ENCODE measurements around the gene RER1.

The RER1 gene

GRCh38 chr1:2354511-2355372 is 36.9 kb upstream of the RER1 start:
- no peak for DNase-seq

DNA sequence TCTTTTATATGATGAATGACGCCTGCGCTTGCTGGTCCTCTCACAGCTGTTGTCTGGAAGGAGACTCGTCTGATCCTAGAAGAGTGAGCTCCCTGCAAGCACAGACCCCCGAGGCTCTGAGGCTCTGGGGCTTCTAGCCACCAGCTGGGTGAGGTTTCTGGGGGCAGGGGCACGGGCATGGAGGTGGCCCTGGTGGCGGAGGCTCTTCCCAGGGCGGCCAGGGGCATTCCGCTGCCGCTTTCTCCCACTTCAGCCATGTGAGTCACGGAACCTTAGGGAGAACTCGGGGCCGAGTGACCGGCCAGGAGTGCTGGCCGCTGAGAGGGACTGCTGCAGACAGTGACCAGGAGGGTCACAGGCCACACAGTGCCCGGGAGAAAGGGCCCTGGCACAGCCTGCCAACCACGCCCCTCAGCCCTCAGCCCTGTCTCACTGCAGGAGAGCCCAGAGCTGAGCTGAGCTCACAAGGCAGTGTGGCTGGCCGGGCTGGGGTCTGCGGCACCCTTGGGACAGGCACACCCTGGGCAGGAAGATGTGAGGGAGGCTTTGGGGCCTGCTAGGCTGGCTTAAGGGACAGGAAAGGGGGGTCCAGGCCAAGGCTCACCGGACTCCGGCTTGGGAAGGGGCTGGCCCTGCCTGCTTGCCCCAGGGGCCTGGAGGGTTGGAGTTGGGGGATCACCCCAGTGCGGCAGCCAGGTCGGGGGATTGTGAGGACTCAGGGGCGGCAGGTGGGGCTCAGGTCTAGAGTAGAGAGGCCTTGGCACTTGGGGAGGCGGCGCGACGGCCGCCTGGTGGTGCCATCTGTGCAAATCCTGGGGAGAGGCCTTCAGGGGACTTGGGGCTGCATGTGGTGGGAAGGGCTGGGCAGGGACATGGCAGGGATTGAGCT is 36.0 kb upstream of the RER1 start:
- no peak for DNase-seq

DNA sequence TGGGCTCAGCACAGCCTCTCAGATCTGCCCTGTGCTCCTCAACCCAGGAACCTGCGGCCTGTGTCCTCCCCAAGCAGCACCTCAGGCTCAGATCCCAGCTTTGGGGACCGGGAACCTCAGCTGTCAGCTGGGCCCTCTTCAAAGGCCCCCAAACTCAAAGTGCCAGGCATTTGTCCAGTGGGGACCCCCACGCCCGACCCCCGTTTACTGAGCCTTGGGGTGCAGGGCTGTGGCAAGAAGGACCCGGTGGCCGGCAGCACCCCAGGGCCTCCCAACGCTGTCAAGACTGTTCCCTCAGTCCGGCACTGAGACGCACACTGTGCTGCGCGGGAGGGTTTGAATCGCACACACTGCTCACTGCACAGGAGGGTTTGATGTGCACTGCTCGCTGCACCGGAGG is 35.2 kb upstream of the RER1 start:
- DNase-seq: no peak

- DNase-seq: no peak
Measured at GRCh38 chr1:2356911-2357845, 34.5 kb upstream of the RER1 start.

- DNase-seq: no peak
Measured at GRCh38 chr1:2358072-2358471, 33.6 kb upstream of the RER1 start.

DNA sequence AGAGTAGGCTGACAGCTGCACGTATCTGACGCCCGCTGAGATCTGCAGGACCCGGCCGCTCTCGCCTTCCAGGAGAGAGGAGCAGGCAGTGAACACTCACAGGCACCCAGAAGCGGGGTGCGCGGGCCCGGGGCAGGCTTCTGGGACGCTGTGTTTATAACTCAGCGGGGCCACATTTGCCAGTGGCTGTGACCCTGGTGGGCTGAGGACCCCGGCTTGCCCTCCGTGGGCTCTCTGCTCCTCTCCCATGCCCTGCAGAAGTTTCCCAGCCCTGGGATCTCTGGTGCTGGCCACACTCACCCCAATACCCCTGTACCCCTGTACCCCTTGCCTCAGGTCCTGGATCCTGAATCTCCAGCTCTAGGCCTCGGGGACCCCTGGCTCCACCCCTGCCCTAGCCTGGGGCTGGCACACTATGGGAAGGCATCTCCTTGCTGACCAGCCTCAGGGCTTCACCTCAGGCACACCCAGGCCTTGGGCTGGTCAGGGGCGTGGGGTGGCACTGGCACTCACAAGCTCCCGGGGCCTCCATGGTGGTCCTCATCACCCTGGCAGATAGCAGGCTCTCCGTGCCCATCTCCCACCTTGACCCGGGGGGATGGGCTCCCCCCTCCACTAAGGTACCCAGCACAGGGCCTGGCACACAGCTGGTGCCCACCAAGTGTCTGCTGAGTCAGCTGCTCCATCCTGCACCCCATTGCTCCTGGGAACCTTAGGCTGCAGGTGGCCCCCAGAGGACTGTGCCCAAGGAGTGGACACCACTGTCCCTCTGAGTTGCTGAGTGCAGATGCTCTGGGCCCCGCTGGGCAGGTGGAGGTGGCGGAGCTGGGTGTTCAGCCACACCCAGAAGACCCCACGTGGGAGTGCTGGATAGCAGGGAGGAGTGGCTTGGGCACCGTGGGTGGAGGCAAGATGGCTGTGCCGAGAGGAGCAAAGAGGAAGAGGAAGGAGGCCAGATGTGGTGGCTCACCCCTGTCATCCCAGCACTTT is 32.7 kb upstream of the RER1 start:
- no peak for DNase-seq

- no peak for DNase-seq
Measured at GRCh38 chr1:2360588-2361364, 30.9 kb upstream of the RER1 start.

GRCh38 chr1:2363847-2364513 is 27.7 kb upstream of the RER1 start:
- DNase-seq: no peak

GRCh38 chr1:2368053-2368744 is 23.4 kb upstream of the RER1 start:
- no peak for DNase-seq

DNA sequence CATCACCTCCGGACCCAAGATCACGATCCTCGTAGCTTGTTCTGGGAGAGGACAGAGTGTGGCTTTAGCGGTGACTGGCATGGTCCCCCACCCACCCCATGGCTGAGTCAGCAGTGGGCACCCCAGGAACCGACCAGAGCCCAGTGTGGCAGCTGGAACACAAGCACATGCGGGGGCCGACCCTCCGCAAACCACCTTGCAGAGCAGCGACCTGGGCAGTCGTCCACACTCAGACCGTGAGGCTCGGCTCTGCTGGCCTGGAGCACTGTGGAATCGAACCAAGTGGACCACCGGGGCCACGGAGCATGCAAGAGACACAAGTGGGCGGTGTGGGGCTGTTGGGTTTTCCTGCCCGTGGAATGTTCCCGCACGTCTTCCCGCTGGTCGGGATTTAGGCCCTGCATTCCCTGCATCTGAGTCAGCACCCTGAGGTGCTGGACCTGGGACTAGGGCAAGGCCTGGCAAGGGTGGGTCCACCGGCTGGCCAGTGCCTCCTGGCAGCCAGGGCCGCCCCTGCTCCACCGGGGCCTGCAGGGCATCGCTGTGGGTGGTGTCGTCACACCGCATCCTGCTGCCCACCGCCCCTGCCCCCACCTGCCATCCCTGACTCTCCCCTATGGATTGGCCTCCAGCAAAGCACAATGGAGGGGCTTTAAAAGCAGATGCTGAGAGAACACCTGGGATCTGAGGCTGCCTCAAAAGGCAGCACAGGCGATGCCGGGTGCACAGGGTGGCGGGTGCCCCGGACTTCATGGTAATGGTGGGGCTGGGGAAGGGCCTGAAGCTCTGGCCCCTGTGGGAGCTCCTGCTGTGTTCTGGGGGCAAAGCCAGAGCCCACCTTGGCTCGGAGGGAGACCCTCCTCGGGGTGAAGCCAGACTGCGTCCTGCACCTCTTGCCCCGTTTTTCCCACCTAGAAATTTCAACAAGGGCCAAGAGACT is 18.8 kb upstream of the RER1 start:
- DNase-seq: no peak

DNA sequence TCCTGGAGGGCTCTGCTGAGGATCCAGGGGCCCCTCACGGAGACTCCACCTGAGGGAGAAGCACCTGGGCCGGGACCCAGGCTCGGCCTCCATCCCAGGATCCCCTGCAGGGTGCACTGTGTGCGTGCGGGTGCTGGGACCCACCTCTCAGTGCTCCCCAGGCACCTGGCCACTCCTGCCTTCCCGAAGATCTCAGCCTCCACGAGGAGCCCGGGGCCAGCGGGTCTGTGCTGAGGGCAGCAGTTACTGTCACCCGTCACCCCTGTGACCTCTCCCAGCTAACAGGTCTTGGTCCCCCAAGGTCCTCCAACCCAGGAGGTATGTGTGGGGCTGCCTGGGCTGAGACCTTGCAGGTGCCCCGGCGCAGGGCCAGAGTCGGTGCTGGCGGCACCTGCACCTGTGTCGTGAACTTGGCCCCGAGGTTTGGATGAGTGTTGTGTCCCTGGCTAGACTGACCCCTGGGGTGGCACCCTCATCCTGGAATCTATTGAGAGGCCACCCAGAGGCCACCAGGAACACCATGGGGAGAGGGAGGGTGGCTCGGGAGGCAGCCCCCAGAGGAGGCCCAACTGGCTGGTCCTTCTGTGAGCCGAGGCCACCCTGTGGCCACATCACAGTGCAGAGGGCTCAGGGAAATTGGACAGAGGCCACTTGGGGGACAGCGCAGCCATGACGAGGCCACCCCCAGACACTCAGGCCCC is 17.9 kb upstream of the RER1 start:
- DNase-seq: no peak

DNA sequence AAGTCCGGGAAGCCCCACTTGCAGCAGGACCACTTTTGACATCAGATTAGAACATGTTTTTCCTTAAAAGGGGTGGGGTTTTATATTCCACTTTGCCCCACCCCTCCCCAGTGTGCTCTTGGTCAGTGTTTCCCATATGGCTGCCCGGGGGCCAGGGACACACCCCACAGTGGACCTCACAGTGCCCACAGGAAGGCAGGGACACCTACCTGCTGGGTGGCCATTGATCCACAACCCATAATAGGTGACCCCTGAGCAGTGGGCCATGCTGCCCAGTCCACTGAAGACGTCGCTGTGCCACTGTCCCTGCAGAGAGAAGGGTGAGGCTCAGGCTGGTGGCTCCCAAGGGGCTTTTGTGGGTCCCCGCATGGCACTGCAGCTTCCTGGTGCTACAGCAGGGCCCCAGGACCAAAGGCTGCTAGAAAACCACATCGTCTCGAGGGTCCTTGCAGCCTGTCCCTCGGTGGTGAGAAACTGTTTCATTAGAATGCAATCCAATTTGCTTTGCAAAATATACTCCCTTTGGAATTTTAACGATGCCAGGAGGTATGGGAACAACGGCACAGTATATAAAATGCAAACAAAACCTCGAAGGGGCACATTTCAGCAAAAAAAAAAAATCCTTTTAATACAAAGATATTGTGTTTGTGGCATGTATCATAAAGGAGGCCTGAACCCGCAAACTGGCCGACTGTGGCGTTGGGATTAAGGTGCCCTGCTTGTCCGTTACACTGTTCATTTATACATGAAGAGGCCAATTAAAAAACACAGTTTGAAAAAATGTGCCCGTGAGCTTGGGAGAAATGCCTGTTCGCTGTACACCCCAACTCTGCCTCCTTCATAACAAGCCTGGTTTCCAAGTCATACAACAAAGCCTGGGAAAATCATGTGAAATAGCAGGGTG is 17.1 kb upstream of the RER1 start:
- no peak for DNase-seq

GRCh38 chr1:2375246-2375922 is 16.3 kb upstream of the RER1 start:
- no peak for DNase-seq

GRCh38 chr1:2375923-2376260 is 15.7 kb upstream of the RER1 start:
- DNase-seq: no peak

DNA sequence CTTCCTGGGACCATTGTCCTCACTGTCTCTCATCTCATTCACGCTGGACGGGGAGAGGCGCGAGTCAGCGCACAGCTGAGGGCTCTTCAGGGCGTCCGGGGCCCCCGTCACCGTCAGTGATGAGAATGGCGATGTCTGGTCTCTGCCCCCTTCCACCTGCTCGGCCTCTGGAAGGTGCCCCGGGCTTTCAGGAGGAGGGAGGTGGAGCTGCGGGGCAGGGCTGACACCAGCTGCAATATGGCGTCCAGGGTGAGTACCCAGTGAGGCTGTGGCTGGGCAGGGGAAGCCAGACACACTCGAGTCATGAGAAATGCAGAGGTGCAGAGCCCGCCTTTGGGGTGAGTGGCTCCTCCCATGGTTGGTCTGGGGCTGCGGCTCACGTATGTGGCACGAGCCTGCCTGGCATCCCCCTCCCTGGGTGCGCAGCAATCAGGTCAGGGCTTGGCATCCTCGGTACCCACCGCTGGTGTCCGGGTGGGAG is 15.3 kb upstream of the RER1 start:
- no peak for DNase-seq
